Bronchial epithelial cell (primary cell): ENCODE results near the gene DDX42. TPM values are rescaled to one million over a fixed set of nuclear protein-coding genes. Genes with fewer than 3 reads are reported as not detected.
A peak's percentile ranks its signal among the peaks of the same experiment; 100 is the strongest.

Experiments used
- DNase-seq: peaks from one replicate; pipeline ENCODE4 v3.0.0-alpha.2; 2010; ENCODE audit warnings: low read depth
- FAIRE-seq: peaks from 2 replicates; lab custom pipeline; 2011; peaks lifted over from hg19 to GRCh38; lab: Jason Lieb, UNC
- H3K27me3 ChIP-seq: 2 replicates; pipeline ENCODE4 v1.5.1; 2011; ENCODE audit warnings: low read length; ENCODE audit not compliant: control insufficient read depth, insufficient read depth
- H3K36me3 ChIP-seq: 2 replicates; pipeline ENCODE4 v1.5.1; 2011; ENCODE audit warnings: low read length; ENCODE audit not compliant: control insufficient read depth, insufficient read depth
- H3K4me3 ChIP-seq: 2 replicates; pipeline ENCODE4 v1.5.1; 2011; ENCODE audit warnings: mild to moderate bottlenecking, low read depth, low read length, control low read depth
- CTCF ChIP-seq: IDR thresholded peaks from 2 replicates; pipeline ENCODE4 v1.5.1; 2011; ENCODE audit warnings: mild to moderate bottlenecking, moderate library complexity, low read length, control low read depth, inconsistent platforms; ENCODE audit not compliant: insufficient read depth, severe bottlenecking
- total RNA-seq: library from RNA; depleted of rRNA; stranded (reverse); fragments of >200 nt; gene quantifications from 2 replicates; pipeline ENCODE4 v1.2.1, GENCODE V29; 2014

The DDX42 gene
- total RNA-seq = 65.0 and 70.5 TPM in 2 replicates

DNA sequence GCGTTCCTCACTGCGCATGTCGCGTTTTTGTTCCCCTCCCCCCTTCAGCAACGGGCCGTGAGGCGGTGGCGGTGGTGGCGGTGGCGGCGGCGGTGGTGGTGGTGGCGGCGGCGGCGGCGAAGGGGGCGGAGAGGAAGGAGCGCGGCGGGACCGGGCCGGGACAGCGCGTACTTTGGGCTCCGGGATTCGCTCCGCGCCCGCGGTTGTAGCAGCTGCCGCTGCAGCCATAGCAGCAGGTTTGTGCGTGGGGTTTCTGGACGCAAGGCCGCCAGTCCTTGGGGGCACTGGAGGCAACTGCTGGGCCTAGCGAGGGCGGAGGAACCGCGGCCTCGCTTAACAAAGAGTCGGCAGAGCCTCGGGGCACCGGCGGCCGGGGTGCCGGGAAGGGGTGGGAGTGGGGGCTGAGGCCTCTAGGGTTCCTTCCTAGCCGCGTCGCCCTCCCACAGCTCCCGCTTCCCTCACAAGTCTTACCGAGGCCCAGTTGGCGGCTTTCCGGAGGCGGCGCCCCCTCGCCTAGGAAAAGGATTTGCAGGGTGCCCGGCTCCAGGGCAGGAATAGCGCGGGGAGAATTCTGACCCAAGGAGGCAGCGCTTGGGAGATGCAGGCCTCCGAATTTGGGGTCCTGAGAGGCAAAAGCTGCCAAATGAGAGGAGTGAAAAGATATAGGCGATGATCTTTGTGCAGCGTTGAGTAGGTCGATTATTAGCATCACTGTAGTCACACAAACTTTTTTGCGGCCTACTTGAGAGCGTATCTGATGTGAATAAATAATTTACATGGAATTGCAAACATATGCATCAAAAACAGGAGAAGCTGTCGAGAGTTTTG lies at the start of gene DDX42:
DDX42 (plus strand) TSS at position 30 of the 828 bp plus-strand sequence. CDS start 12,880 bp downstream, outside the sequence.
- FAIRE-seq (no peak), DNase-seq (no peak)
- Histone ChIP-seq H3K4me3 (peak within 1 kb of the TSS; percentile 86), H3K36me3 (peaks cover 1% of the 10 kb centered on the region), H3K27me3 (no peaks in the 10 kb centered on the region)
- peak; percentile 22 for TF ChIP-seq CTCF

GRCh38 chr17:63735691-63736090 lies 38.3 kb upstream of the DDX42 start:
- H3K4me3 ChIP-seq = no peak overlapping the region
- no peak for TF ChIP-seq CTCF
- H3K27me3 ChIP-seq = no peaks in the 10 kb centered on the region
- FAIRE-seq (no peak), DNase-seq (no peak)
- peaks cover 1% of the 10 kb centered on the region for H3K36me3 ChIP-seq

GRCh38 chr17:63740464-63741142 lies 33.4 kb upstream of the DDX42 start:
- FAIRE-seq (no peak), DNase-seq (peak; percentile 64)
- H3K27me3 ChIP-seq = no peaks in the 10 kb centered on the region
- H3K4me3 ChIP-seq = peak overlapping the region; percentile 73
- TF ChIP-seq CTCF = no peak
- H3K36me3 ChIP-seq = no peaks in the 10 kb centered on the region

DNA sequence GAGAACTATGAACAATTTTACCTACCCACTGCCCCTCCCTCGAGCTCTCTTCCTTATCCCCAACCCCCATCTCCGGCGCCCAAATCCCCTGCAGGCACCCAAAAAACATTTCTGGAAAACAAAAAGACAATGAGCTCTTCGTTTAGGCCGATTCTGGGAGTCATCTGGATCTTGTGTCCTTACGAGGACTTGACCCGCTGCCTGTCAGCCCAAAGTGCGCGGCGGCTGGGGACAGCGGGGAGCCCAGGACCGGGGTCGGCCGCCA lies 32.9 kb upstream of the DDX42 start:
- Histone ChIP-seq H3K36me3 (no peaks in the 10 kb centered on the region), H3K27me3 (no peaks in the 10 kb centered on the region), H3K4me3 (peak overlapping the region; percentile 73)
- FAIRE-seq (no peak), DNase-seq (no peak)
- no peak for TF ChIP-seq CTCF

- FAIRE-seq (no peak), DNase-seq (peak; percentile 96)
- Histone ChIP-seq H3K4me3 (peak within 1 kb of the TSS; percentile 73), H3K27me3 (no peaks in the 10 kb centered on the region), H3K36me3 (peaks cover under 1% of the 10 kb centered on the region)
- no peak for TF ChIP-seq CTCF
These were observed 32.4 kb upstream of the DDX42 start, which contains the start of gene STRADA for GRCh38 chr17:63741408-63742173. Gene STRADA (minus strand): TSS chr17:63741799. CDS start chr17:63728369, 13,430 bp downstream.
